H9 (cell line): ENCODE data around the gene PRSS38. TPM values are rescaled to one million over a fixed set of nuclear protein-coding genes. Genes with fewer than 3 reads are reported as not detected.

Source experiments
- DNase-seq: peaks from one replicate; pipeline ENCODE4 v3.0.0-alpha.2; 2017
- H2AFZ ChIP-seq: one replicate; pipeline ENCODE4 v1.6.1; 2013; ENCODE audit warnings: mild to moderate bottlenecking, low read length, control low read depth, moderate library complexity
- H2AK5ac ChIP-seq: 2 replicates; pipeline ENCODE4 v1.6.1; 2013; ENCODE audit warnings: low read length, control low read depth, mixed read lengths; ENCODE audit not compliant: insufficient read length
- H2BK120ac ChIP-seq: one replicate; pipeline ENCODE4 v1.6.1; 2013; ENCODE audit warnings: low read depth, mild to moderate bottlenecking, low read length, control low read depth, inconsistent platforms; ENCODE audit not compliant: poor library complexity, severe bottlenecking
- H2BK12ac ChIP-seq: 2 replicates; pipeline ENCODE4 v1.6.1; 2013; ENCODE audit warnings: low read length, control low read depth, mixed read lengths, low read depth; ENCODE audit not compliant: insufficient read length
- H2BK15ac ChIP-seq: 2 replicates; pipeline ENCODE4 v1.6.1; 2013; ENCODE audit warnings: low read depth, low read length, control low read depth
- H2BK20ac ChIP-seq: one replicate; pipeline ENCODE4 v1.6.1; 2013; ENCODE audit warnings: low read depth, mild to moderate bottlenecking, low read length, control low read depth, inconsistent platforms; ENCODE audit not compliant: poor library complexity, severe bottlenecking
- H2BK5ac ChIP-seq: 2 replicates; pipeline ENCODE4 v1.6.1; 2013; ENCODE audit warnings: low read length, control low read depth, mixed read lengths; ENCODE audit not compliant: insufficient read length
- H3K14ac ChIP-seq: 2 replicates; pipeline ENCODE4 v1.6.1; 2013; ENCODE audit warnings: low read length, control low read depth; ENCODE audit not compliant: insufficient read depth
- H3K18ac ChIP-seq: 2 replicates; pipeline ENCODE4 v1.6.1; 2013; ENCODE audit warnings: low read depth, mild to moderate bottlenecking, mixed read lengths, low read length, control low read depth; ENCODE audit not compliant: insufficient read length
- H3K23ac ChIP-seq: 2 replicates; pipeline ENCODE4 v1.6.1; 2013; ENCODE audit warnings: low read length, control low read depth, mixed read lengths, low read depth; ENCODE audit not compliant: insufficient read length
- H3K23me2 ChIP-seq: 2 replicates; pipeline ENCODE4 v1.6.1; 2013; ENCODE audit warnings: low read depth, mild to moderate bottlenecking, mixed read lengths, low read length, control low read depth; ENCODE audit not compliant: insufficient read length, poor library complexity, severe bottlenecking
- H3K27ac ChIP-seq: 2 replicates; pipeline ENCODE4 v1.5.1; 2013; ENCODE audit warnings: low read length, control low read depth, mixed read lengths, low read depth; ENCODE audit not compliant: insufficient read length
- H3K27me3 ChIP-seq: 2 replicates; pipeline ENCODE4 v1.6.1; 2013; ENCODE audit warnings: low read length, control low read depth, inconsistent platforms; ENCODE audit not compliant: insufficient read depth
- H3K4ac ChIP-seq: 2 replicates; pipeline ENCODE4 v1.6.1; 2013; ENCODE audit warnings: low read depth, mild to moderate bottlenecking, control low read depth, inconsistent platforms, low read length, moderate library complexity
- H3K4me1 ChIP-seq: 2 replicates; pipeline ENCODE4 v1.6.1; 2013; ENCODE audit warnings: low read length, control low read depth, inconsistent platforms; ENCODE audit not compliant: insufficient read depth
- H3K4me2 ChIP-seq: 2 replicates; pipeline ENCODE4 v1.6.1; 2013; ENCODE audit warnings: low read length, control low read depth, mixed read lengths; ENCODE audit not compliant: insufficient read length, insufficient read depth
- H3K56ac ChIP-seq: 2 replicates; pipeline ENCODE4 v1.6.1; 2013; ENCODE audit warnings: low read depth, mild to moderate bottlenecking, mixed read lengths, low read length, control low read depth; ENCODE audit not compliant: insufficient read length
- H3K79me1 ChIP-seq: 2 replicates; pipeline ENCODE4 v1.6.1; 2013; ENCODE audit warnings: low read depth, mild to moderate bottlenecking, moderate library complexity, low read length, control low read depth, inconsistent platforms; ENCODE audit not compliant: insufficient read depth, poor library complexity, severe bottlenecking
- H3K79me2 ChIP-seq: 2 replicates; pipeline ENCODE4 v1.6.1; 2013; ENCODE audit warnings: low read length, control low read depth, inconsistent platforms; ENCODE audit not compliant: insufficient read depth
- H3K9ac ChIP-seq: 2 replicates; pipeline ENCODE4 v1.6.1; 2013; ENCODE audit warnings: low read length, control low read depth, mixed read lengths; ENCODE audit not compliant: insufficient read length; ENCODE audit errors: extremely low read depth
- H3K9me3 ChIP-seq: one replicate; pipeline ENCODE4 v1.6.1; 2013; ENCODE audit warnings: low read depth, low read length, inconsistent platforms; ENCODE audit not compliant: control insufficient read depth
- H3T11ph ChIP-seq: one replicate; pipeline ENCODE4 v1.6.1; 2013; ENCODE audit warnings: mild to moderate bottlenecking, low read length, control low read depth, inconsistent platforms
- H4K20me1 ChIP-seq: one replicate; pipeline ENCODE4 v1.6.1; 2013; ENCODE audit not compliant: control insufficient read depth, insufficient read length, insufficient read depth
- H4K5ac ChIP-seq: 2 replicates; pipeline ENCODE4 v1.6.1; 2013; ENCODE audit warnings: low read depth, mild to moderate bottlenecking, mixed read lengths, low read length, control low read depth; ENCODE audit not compliant: insufficient read length
- H4K8ac ChIP-seq: replicated peaks from 2 replicates; pipeline ENCODE4 v1.6.1; 2013; ENCODE audit warnings: low read length, control low read depth, mixed read lengths, low read depth; ENCODE audit not compliant: insufficient read length
- H4K91ac ChIP-seq: 2 replicates; pipeline ENCODE4 v1.6.1; 2013; ENCODE audit warnings: low read depth, mild to moderate bottlenecking, moderate library complexity, mixed read lengths, low read length, control low read depth; ENCODE audit not compliant: insufficient read length
- H3K27ac Mint-ChIP-seq, 3 experiments: 2 replicates in 2 of 3; 3 replicates in 1 of 3; pipeline ENCODE4 v1.8.0; 2020 to 2021; ENCODE audit warnings: mixed read lengths in 3 of 3, mild to moderate bottlenecking in 1 of 3, moderate library complexity in 1 of 3
- H3K27me3 Mint-ChIP-seq: 2 replicates; pipeline ENCODE4 v1.8.0; 2021; ENCODE audit warnings: low read depth, mild to moderate bottlenecking, moderate library complexity, mixed read lengths
- H3K36me3 Mint-ChIP-seq, 3 experiments: 2 replicates in 2 of 3; 3 replicates in 1 of 3; pipeline ENCODE4 v1.8.0; 2020 to 2021; ENCODE audit warnings: low read depth in 3 of 3, mixed read lengths in 3 of 3; ENCODE audit not compliant: insufficient read depth in 1 of 3
- H3K4me1 Mint-ChIP-seq, 2 experiments: 2 replicates each; pipeline ENCODE4 v1.8.0; 2020; ENCODE audit warnings: mixed read lengths in 2 of 2
- H3K4me3 Mint-ChIP-seq, 2 experiments: 2 replicates in 1 of 2; 3 replicates in 1 of 2; pipeline ENCODE4 v1.8.0; 2020 to 2021; ENCODE audit warnings: mild to moderate bottlenecking in 2 of 2, mixed read lengths in 2 of 2, moderate library complexity in 1 of 2
- H3K9me3 Mint-ChIP-seq, 2 experiments: 2 replicates in 1 of 2; 3 replicates in 1 of 2; pipeline ENCODE4 v1.8.0; 2020; ENCODE audit warnings: mild to moderate bottlenecking in 2 of 2, mixed read lengths in 2 of 2, moderate library complexity in 1 of 2
- CTCF ChIP-seq: fragments of 200-600 bp; sonication (generic); conservative IDR thresholded peaks from 3 replicates; pipeline ENCODE4 v1.8.0; 2021; ENCODE audit warnings: antibody characterized with exemption, mild to moderate bottlenecking
- WGBS: extraction: QIAGEN DNeasy Blood & Tissue Kit; methylation state at CpG from one replicate; pipeline ENCODE4 v1.1.7; 2013; ENCODE audit warnings: missing lambda C conversion rate, low lambda C conversion rate, mixed read lengths; ENCODE audit not compliant: insufficient read length; ENCODE audit errors: extremely low coverage; 5-methylcytosine and 5-hydroxymethylcytosine counted together
- total RNA-seq: library from RNA; stranded (reverse); gene quantifications from 2 replicates; pipeline ENCODE4 v1.2.1, GENCODE V29; 2021

The PRSS38 gene
- total RNA-seq, 1 experiment from 2014 or later, result not detected

- Histone ChIP-seq H2BK5ac (no peak overlapping the region), H2AK5ac (no peak overlapping the region), H3K27me3 (no peaks in the 10 kb centered on the region), H3K4me1 (no peaks in the 10 kb centered on the region), H3K9me3 (no peaks in the 10 kb centered on the region), H2BK12ac (no peak overlapping the region), H3K23me2 (no peaks in the 10 kb centered on the region), H3K4ac (no peak overlapping the region), H2BK120ac (no peak overlapping the region), H4K91ac (no peak overlapping the region), H3T11ph (no peak overlapping the region), H4K8ac (no peak overlapping the region), H3K79me2 (no peaks in the 10 kb centered on the region), H3K14ac (no peak overlapping the region; the same call in 1 of the 2 replicates), H4K5ac (no peak overlapping the region), H2BK20ac (no peak overlapping the region), H2BK15ac (no peak overlapping the region), H3K4me2 (no peak overlapping the region), H2AFZ (no peak overlapping the region), H3K56ac (no peak overlapping the region), H3K9ac (no peak overlapping the region), H3K27ac (no peak overlapping the region), H3K79me1 (no peaks in the 10 kb centered on the region), H4K20me1 (no peaks in the 10 kb centered on the region), H3K23ac (no peak overlapping the region), H3K18ac (no peak overlapping the region)
- H3K27ac Mint-ChIP-seq, result no peak overlapping the region
- no CpG with 5 or more reads among the region's 8 CpGs for WGBS
- no peaks in the 10 kb centered on the region for H3K27me3 Mint-ChIP-seq
- H3K36me3 Mint-ChIP-seq, result peaks cover 19 to 53% (median 45%) of the 10 kb centered on the region in 3 experiments
- TF ChIP-seq CTCF, result no peak
- H3K9me3 Mint-ChIP-seq, result no peaks in the 10 kb centered on the region
- no peak for DNase-seq
- no peaks in the 10 kb centered on the region for H3K4me1 Mint-ChIP-seq
- no peak overlapping the region for H3K4me3 Mint-ChIP-seq
These were observed 44.1 kb upstream of the PRSS38 start for GRCh38 chr1:227771326-227771725.
